IPS-NIHi7 (cell line): Measurements from ENCODE around the gene SMAP1.
"Not testable (repeated sequence)": the region's sequence is repeated elsewhere in the genome, so short reads cannot be mapped to it uniquely, and the experiment has no call there.

Experiments used
- DNase-seq: peaks from one replicate; pipeline ENCODE4 v3.0.0; 2012; ENCODE audit warnings: mixed read lengths; ENCODE audit errors: extremely low spot score

Gene SMAP1

GRCh38 chr6:70740746-70741145 lies 73.1 kb downstream of the SMAP1 start:
- not testable (repeated sequence) for DNase-seq

- not testable (repeated sequence) for DNase-seq
Measured at GRCh38 chr6:70742462-70742861, 74.8 kb downstream of the SMAP1 start.

GRCh38 chr6:70753870-70754380 lies 86.2 kb downstream of the SMAP1 start:
- DNase-seq, result no peak

- DNase-seq, result peak; percentile 32
Measured at GRCh38 chr6:70758883-70759282, 91.2 kb downstream of the SMAP1 start.

- DNase-seq, result no peak
Measured at GRCh38 chr6:70763754-70764510, 96.2 kb downstream of the SMAP1 start.

- no peak for DNase-seq
Measured at GRCh38 chr6:70764706-70765105, 97.0 kb downstream of the SMAP1 start.

- not testable (repeated sequence) for DNase-seq
Measured at GRCh38 chr6:70771351-70771750, 103.7 kb downstream of the SMAP1 start.

GRCh38 chr6:70779934-70780333 lies 112.3 kb downstream of the SMAP1 start:
- no peak for DNase-seq

- no peak for DNase-seq
Measured at GRCh38 chr6:70790483-70791224, 123.0 kb downstream of the SMAP1 start.

- no peak for DNase-seq
Measured at GRCh38 chr6:70797625-70798024, 129.9 kb downstream of the SMAP1 start.

- DNase-seq, result no peak
Measured at GRCh38 chr6:70806086-70806485, 138.4 kb downstream of the SMAP1 start.

GRCh38 chr6:70811788-70812187 lies 144.1 kb downstream of the SMAP1 start:
- no peak for DNase-seq

- no peak for DNase-seq
Measured at GRCh38 chr6:70813885-70814284, 146.2 kb downstream of the SMAP1 start.

- no peak for DNase-seq
Measured at GRCh38 chr6:70819646-70820045, 152.0 kb downstream of the SMAP1 start.

- no peak for DNase-seq
Measured at GRCh38 chr6:70820778-70821177, 153.1 kb downstream of the SMAP1 start.

GRCh38 chr6:70821751-70822150 lies 154.1 kb downstream of the SMAP1 start:
- no peak for DNase-seq

- no peak for DNase-seq
Measured at GRCh38 chr6:70823651-70824050, 156.0 kb downstream of the SMAP1 start.

GRCh38 chr6:70831427-70831826 lies 163.7 kb downstream of the SMAP1 start:
- no peak for DNase-seq

- no peak for DNase-seq
Measured at GRCh38 chr6:70834520-70834919, 166.8 kb downstream of the SMAP1 start.

- DNase-seq, result no peak
Measured at GRCh38 chr6:70838907-70839285, 171.2 kb downstream of the SMAP1 start.

- no peak for DNase-seq
Measured at GRCh38 chr6:70839286-70840266, 171.9 kb downstream of the SMAP1 start.

- no peak for DNase-seq
Measured at GRCh38 chr6:70841112-70841511, 173.4 kb downstream of the SMAP1 start.
